ENCODE results near the gene CCDC180. TPM values are rescaled to one million over a fixed set of nuclear protein-coding genes. Genes with fewer than 3 reads are reported as not detected.

Gene CCDC180
- total and polyA plus RNA-seq, 4 donors: 4.1 to 8.5 (median 5.3) TPM

Other genes with a start within 250 kb of the CCDC180 start
- gene TDRD7, start 104.4 kb downstream of the CCDC180 start, total RNA-seq: 10 to 100 TPM; 17.0 to 17.6 TPM
- gene TDRD7, start 104.4 kb downstream of the CCDC180 start, polyA plus RNA-seq: 10 to 100 TPM in 1 of 2 donors, 1 to 10 TPM in 1; 8.0 to 10.0 TPM
- 10 to 100 TPM; 24.5 to 56.6 TPM for gene TMOD1, start 194.0 kb downstream of the CCDC180 start, total RNA-seq
- gene TMOD1, start 194.0 kb downstream of the CCDC180 start, polyA plus RNA-seq: 100 to 1,000 TPM in 1 of 2 donors, 10 to 100 TPM in 1; 26.2 to 102 TPM